Heart left ventricle (tissue), 13 donors: Measurements from ENCODE around the gene LATS1.

Experiments
- CTCF ChIP-seq, 12 donors: fragments of 200-600 bp; sonication (generic) in 4 of 12; IDR thresholded peaks; one replicate each; pipeline versions ENCODE4 v1.5.0 to v1.8.0; 2018 to 2022; ENCODE audit warnings: antibody characterized with exemption in 12 of 12, mild to moderate bottlenecking in 5 of 12
- POLR2A ChIP-seq, 2 donors: fragments of 450-650 bp; IDR thresholded peaks; one replicate each; pipeline ENCODE4 v1.6.1; 2017; ENCODE audit warnings: antibody characterized with exemption in 2 of 2, mild to moderate bottlenecking in 2 of 2, moderate library complexity in 2 of 2
- donor health status: ischemic (EF 13 %, LVEDD 7.1; RV severe dilation, severe dysfunction).
- donor health status: DM: no; HTN: yes; CAD: no.
- donor health status: DM: no; HTN: no; CAD: no.
- donor health status: ischemic (EF 25% LVEDD 6.9; RV normal size, moderate dysfunction).
- donor health status: ischemic (EF 25% LVEDD 5.7; RV mildly dilated, moderate dysfunction).
- donor health status: ischemic (EF 35%, LVEDD 5.7; RV mildly dilated, moderate dysfunction).
- donor health status: nonischemic (EF 11% LVEDD 7.7; RV severe dilation, severe dysfunction).
- donor health status: DM: yes; HTN: yes; CAD: no.
- donor health status: PGD.
- donor health status: ischemic (EF 29% LVEDD 5.4; RV normal size, mild dysfunction).
- donor health status: nonischemic (EF 23%, LVEDD 6.1; RV moderate dilation, normal function).

- TF ChIP-seq CTCF (IDR thresholded peaks at IDR 0.05) (no peak), POLR2A (IDR thresholded peaks at IDR 0.05) (no peak)
Measured at GRCh38 chr6:149716181-149716963, 1.5 kb downstream of the LATS1 start.
